ENCODE results near the gene RBBP4. TPM values are rescaled to one million over a fixed set of nuclear protein-coding genes. Genes with fewer than 3 reads are reported as not detected.

RBBP4 gene
- total and polyA plus RNA-seq, 2 donors (not counting 1 experiment from before 2014, with no cell fraction given) = 69.9 to 204 TPM

- Histone ChIP-seq H3K27me3 (replicated peaks in 1 of 4; ENCODE audit: control extremely low read depth in 1 of 4, control insufficient read depth in 3 of 4, insufficient read depth in 4 of 4, low read length in 3 of 4) (peaks cover 0 to 16% (median 3%) of the 10 kb centered on the region in 4 experiments), H2AFZ (ENCODE audit: insufficient read depth, low read depth, low read length, poor library complexity, severe bottlenecking) (no peak overlapping the region), H3K9ac (ENCODE audit: low read length) (no peak overlapping the region), H3K4me3 (ENCODE audit: control extremely low read depth in 1 of 5, extremely low read depth in 1 of 5, insufficient read depth in 1 of 5, low read depth in 2 of 5, low read length in 4 of 5) (no peak overlapping the region), H3K79me2 (ENCODE audit: control insufficient read depth, insufficient read depth, low read length) (no peaks in the 10 kb centered on the region), H3K4me2 (replicated peaks; ENCODE audit: low read depth, low read length, poor library complexity, severe bottlenecking) (no peak overlapping the region), H3K4me1 (ENCODE audit: control insufficient read depth in 2 of 2, insufficient read depth in 2 of 2, low read length in 2 of 2) (no peaks in the 10 kb centered on the region), H3K9me3 (ENCODE audit: control extremely low read depth in 1 of 3, control insufficient read depth in 2 of 3, insufficient read depth in 1 of 3, low read length in 2 of 3) (no peaks in the 10 kb centered on the region), H4K20me1 (ENCODE audit: control insufficient read depth, insufficient read depth, low read length, poor library complexity, severe bottlenecking) (no peaks in the 10 kb centered on the region), H3K27ac (ENCODE audit: low read length in 2 of 2) (no peak overlapping the region), H3K36me3 (replicated peaks in 1 of 2; ENCODE audit: control extremely low read depth in 1 of 2, control insufficient read depth in 1 of 2, extremely low read depth in 1 of 2, insufficient read depth in 2 of 2, low read length in 1 of 2) (no peaks in the 10 kb centered on the region)
- Mint-ChIP-seq H3K27ac (no peak overlapping the region), H3K9me3 (ENCODE audit: insufficient read depth) (no peaks in the 10 kb centered on the region), H3K4me3 (no peak overlapping the region), H3K27me3 (peaks cover 32% of the 10 kb centered on the region), H3K4me1 (no peaks in the 10 kb centered on the region)
- TF ChIP-seq CTCF (IDR thresholded peaks at IDR 0.05) (no peak), EZH2 (IDR thresholded peaks at IDR 0.05; ENCODE audit: borderline replicate concordance, insufficient read depth, low read depth, low read length, poor library complexity, severe bottlenecking) (no peak)
- ChIA-PET POLR2A (no interaction called here), CTCF (interaction anchor here (3.5 kb wide), 1 partner anchor 17 kb away, joined by 14 read pairs; no protein-coding TSS in a partner anchor)
- ATAC-seq (ENCODE audit: low read depth) (no peak), DNase-seq (no peak)
- intact Hi-C loops (cut with micrococcal nuclease) = no loop called here
- WGBS (ENCODE audit: insufficient coverage) = 86% methylated on average over 13 of the region's 14 CpGs
These were observed 78.4 kb downstream of the RBBP4 start for GRCh38 chr1:32729254-32730046.

All from B cell (primary cell).